Heart right ventricle (tissue), 16 donors: ENCODE results near the gene ESPL1. TPM values are rescaled to one million over a fixed set of nuclear protein-coding genes. Genes with fewer than 3 reads are reported as not detected.

Experiments used
- ATAC-seq, 8 donors: fragments of 200-7000 bp; cut with Tn5 transposase; one replicate each; pipeline ENCODE4 v1.9.1; 2020; ENCODE audit warnings: mild to moderate bottlenecking in 8 of 8, moderate library complexity in 8 of 8, moderate number of reproducible peaks in 1 of 8
- DNase-seq, 2 donors: peaks; one replicate each; pipeline ENCODE4 v3.0.0-alpha.2; 2020
- H3K27ac ChIP-seq, 10 donors: fragments of 200-600 bp; sonication (generic) in 2 of 10; one replicate each; pipeline versions ENCODE4 v1.5.0 to v1.8.0; 2020 to 2022; ENCODE audit warnings: mild to moderate bottlenecking in 3 of 10
- H3K27me3 ChIP-seq, 7 donors: fragments of 200-600 bp; one replicate each; pipeline ENCODE4 v1.8.0; 2021 to 2022; ENCODE audit warnings: mild to moderate bottlenecking in 2 of 7
- H3K36me3 ChIP-seq, 9 donors: fragments of 200-600 bp; sonication (generic) in 1 of 9; one replicate each; pipeline versions ENCODE4 v1.5.0 to v1.8.0; 2020 to 2022; ENCODE audit warnings: mild to moderate bottlenecking in 2 of 9
- H3K4me1 ChIP-seq, 9 donors: fragments of 200-600 bp; sonication (generic) in 1 of 9; one replicate each; pipeline versions ENCODE4 v1.5.0 to v1.8.0; 2020 to 2022; ENCODE audit warnings: mild to moderate bottlenecking in 4 of 9
- H3K4me3 ChIP-seq, 10 donors: fragments of 200-600 bp; sonication (generic) in 2 of 10; one replicate each; pipeline versions ENCODE4 v1.5.0 to v1.8.0; 2020 to 2022; ENCODE audit warnings: mild to moderate bottlenecking in 7 of 10, moderate library complexity in 2 of 10
- H3K9me3 ChIP-seq, 11 donors: fragments of 200-600 bp in 10 of 11; sonication (generic) in 2 of 11; one replicate each; pipeline versions ENCODE4 v1.5.0 to v1.8.0; 2013 to 2022; ENCODE audit warnings: mild to moderate bottlenecking in 2 of 11, control low read depth in 1 of 11, moderate library complexity in 1 of 11
- WGBS, 2 donors: extraction: QIAGEN DNeasy Blood & Tissue Kit; methylation state at CpG; one replicate each; pipeline ENCODE4 v1.1.7; 2013; ENCODE audit warnings: inconsistent platforms in 1 of 2; 5-methylcytosine and 5-hydroxymethylcytosine counted together
- intact Hi-C, 10 donors: fragments of 100-400 bp; cut with DNase I; formaldehyde crosslinking; loops; one replicate each; pipeline versions ENCODE4 v1.11.1 to v1.14.2; 2022
- polyA plus RNA-seq, 2 donors: library from polyadenylated mRNA; stranded (reverse); fragments of 200-250 nt; gene quantifications; one replicate each; pipeline ENCODE4 v1.2.3, GENCODE V29; 2013
- total RNA-seq, 10 donors: library from RNA; stranded (reverse); fragmentation: NEBNext Ultra II Directional in 3 of 10; extraction: Animal tissue kit (Norgen Biotek cat#: 25700) in 3 of 10; gene quantifications; one replicate each; pipeline versions ENCODE4 v1.2.1 to v1.2.4, GENCODE V29; 2021 to 2023
- TF ChIP-seq, protein P1 (sequence below), 9 donors: fragments of 200-600 bp; sonication (generic) in 2 of 9; IDR thresholded peaks; one replicate each; pipeline versions ENCODE4 v1.5.0 to v1.8.0; 2021 to 2022; ENCODE audit warnings: antibody characterized with exemption in 9 of 9, mild to moderate bottlenecking in 5 of 9, moderate library complexity in 1 of 9
- donor health status: Arrhythmogenic right ventricular cardiomyopathy.
- donor health status: ischemic (EF 13 %, LVEDD 7.1; RV severe dilation, severe dysfunction).
- donor health status: healthy with polysubstance abuse.
- donor health status: DM: no; HTN: yes; CAD: no.
- donor health status: DM: no; HTN: no; CAD: no.
- donor health status: ischemic (EF 25% LVEDD 6.9; RV normal size, moderate dysfunction).
- donor health status: ischemic (EF 25% LVEDD 5.7; RV mildly dilated, moderate dysfunction).
- donor health status: healthy.
- donor health status: DM: yes; HTN: yes; CAD: no.
- donor health status: Ischemic cardiomyopathy.
- donor health status: ischemic (EF 35%, LVEDD 5.7; RV mildly dilated, moderate dysfunction).
- donor health status: nonischemic (EF 11% LVEDD 7.7; RV severe dilation, severe dysfunction).
- donor health status: DM: yes; HTN: yes; CAD: no.
- donor health status: PGD.
- donor health status: ischemic (EF 29% LVEDD 5.4; RV normal size, mild dysfunction).
- donor health status: nonischemic (EF 23%, LVEDD 6.1; RV moderate dilation, normal function).

The ESPL1 gene
- total and polyA plus RNA-seq, 12 donors, result 0.04 to 3.1 (median 0.35) TPM

DNA sequence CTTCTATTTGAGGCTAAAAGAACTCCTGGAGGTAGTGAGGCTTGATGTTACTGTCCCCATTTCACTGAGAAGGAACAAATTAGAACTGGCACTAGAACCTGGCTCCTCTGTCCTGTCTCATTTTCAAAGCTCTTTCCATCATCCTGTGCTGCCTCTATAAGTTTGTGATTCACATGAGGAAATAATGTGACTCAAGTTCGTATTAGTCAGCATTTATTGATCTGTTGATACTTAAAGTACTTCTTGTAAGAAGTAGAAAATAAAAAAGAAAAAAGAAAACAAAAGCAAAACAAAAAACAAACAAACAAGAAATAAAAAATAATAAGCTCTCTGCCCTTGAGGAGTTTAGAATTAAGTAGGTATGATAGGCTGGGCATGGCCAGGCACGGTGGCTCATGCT, 2.3 kb upstream of the ESPL1 start:
- peaks cover 0 to 25% (median 5%) of the 10 kb centered on the region in 9 donors for H3K4me1 ChIP-seq
- H3K9me3 ChIP-seq, result no peaks in the 10 kb centered on the region
- ATAC-seq, result no peak
- no peaks in the 10 kb centered on the region for H3K27me3 ChIP-seq
- DNase-seq, result no peak
- H3K27ac ChIP-seq, result no peak overlapping the region
- WGBS, 2 donors, result 86 to 91% methylated on average over 2 of the region's 2 CpGs
- intact Hi-C loops, result loop anchor here in 3 of 10 donors (5.0 kb wide), 1 partner anchor 53 kb away; no protein-coding TSS in a partner anchor
- TF ChIP-seq, protein P1, sequence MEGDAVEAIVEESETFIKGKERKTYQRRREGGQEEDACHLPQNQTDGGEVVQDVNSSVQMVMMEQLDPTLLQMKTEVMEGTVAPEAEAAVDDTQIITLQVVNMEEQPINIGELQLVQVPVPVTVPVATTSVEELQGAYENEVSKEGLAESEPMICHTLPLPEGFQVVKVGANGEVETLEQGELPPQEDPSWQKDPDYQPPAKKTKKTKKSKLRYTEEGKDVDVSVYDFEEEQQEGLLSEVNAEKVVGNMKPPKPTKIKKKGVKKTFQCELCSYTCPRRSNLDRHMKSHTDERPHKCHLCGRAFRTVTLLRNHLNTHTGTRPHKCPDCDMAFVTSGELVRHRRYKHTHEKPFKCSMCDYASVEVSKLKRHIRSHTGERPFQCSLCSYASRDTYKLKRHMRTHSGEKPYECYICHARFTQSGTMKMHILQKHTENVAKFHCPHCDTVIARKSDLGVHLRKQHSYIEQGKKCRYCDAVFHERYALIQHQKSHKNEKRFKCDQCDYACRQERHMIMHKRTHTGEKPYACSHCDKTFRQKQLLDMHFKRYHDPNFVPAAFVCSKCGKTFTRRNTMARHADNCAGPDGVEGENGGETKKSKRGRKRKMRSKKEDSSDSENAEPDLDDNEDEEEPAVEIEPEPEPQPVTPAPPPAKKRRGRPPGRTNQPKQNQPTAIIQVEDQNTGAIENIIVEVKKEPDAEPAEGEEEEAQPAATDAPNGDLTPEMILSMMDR (IDR thresholded peaks at IDR 0.05), result no peak
- no peaks in the 10 kb centered on the region for H3K36me3 ChIP-seq
- no peak overlapping the region for H3K4me3 ChIP-seq

DNA sequence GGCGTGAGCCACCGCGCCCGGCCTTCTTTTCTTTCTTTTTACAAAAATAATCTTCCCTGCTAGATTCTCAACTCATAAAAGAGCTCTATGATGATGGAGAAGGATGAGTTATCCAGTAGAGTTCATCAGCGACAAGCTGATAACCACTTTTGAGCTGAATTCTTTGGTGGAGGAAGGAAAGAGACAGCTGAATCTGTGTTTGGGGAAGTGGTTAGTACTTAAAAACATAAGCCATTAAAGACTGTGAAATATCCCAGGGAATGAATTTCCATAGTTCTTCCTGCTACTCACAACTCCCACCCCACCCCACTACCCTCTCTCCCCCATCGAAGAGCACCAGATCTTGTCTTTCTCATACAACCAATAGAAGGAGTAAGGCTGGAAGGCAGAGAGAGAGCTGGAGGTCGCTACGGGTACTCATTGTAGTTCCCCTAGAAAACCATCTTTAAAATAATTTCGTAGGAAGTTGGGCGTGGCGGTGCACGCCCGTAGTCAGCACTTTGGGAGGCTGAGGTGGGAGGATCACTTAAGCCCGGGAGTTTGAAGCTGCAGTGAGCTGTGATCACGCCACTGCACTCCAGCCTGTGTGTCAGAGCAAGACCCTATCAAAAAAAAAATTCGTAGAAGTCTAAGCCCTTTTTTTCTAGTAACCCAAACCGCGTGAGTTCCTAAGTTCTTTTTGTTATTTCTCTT, 647 bp upstream of the ESPL1 start:
- no peak for DNase-seq
- Histone ChIP-seq H3K4me1 (peaks cover 0 to 25% (median 5%) of the 10 kb centered on the region in 9 donors), H3K27me3 (no peaks in the 10 kb centered on the region), H3K36me3 (no peaks in the 10 kb centered on the region), H3K27ac (peak overlapping the region in 7 of 10 donors; percentile 6 to 64 (median 37)), H3K4me3 (peak overlapping the region; percentile 54 to 73 (median 62)), H3K9me3 (no peaks in the 10 kb centered on the region)
- peak in 4 of 8 donors; percentile 25 to 41 (median 32) for ATAC-seq
- intact Hi-C loops, result loop anchor here in 3 of 10 donors (5.0 kb wide), 1 partner anchor 55 kb away; no protein-coding TSS in a partner anchor
- WGBS, 2 donors, result 52 to 57% methylated on average over 18 of the region's 18 CpGs
- TF ChIP-seq, protein P1 (IDR thresholded peaks at IDR 0.05), result no peak

DNA sequence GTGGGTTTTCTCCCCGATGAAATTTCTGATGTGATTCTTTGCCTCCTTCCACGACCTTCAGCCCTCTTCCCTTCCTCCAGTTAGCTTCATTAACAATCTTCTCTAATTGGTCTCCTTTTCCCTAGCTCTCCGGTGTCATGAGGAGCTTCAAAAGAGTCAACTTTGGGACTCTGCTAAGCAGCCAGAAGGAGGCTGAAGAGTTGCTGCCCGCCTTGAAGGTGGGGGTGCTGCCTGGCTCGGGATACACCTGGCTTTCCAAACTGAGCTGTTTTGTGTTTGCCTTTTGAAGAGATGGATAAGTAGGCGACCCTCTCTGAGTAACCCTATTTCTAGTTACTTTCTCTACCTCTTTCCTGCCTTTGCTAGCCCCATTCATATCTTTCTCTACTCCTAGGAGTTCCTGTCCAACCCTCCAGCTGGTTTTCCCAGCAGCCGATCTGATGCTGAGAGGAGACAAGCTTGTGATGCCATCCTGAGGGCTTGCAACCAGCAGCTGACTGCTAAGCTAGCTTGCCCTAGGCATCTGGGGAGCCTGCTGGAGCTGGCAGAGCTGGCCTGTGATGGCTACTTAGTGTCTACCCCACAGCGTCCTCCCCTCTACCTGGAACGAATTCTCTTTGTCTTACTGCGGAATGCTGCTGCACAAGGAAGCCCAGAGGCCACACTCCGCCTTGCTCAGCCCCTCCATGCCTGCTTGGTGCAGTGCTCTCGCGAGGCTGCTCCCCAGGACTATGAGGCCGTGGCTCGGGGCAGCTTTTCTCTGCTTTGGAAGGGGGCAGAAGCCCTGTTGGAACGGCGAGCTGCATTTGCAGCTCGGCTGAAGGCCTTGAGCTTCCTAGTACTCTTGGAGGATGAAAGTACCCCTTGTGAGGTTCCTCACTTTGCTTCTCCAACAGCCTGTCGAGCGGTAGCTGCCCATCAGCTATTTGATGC, 797 bp downstream of the ESPL1 start:
- H3K27ac ChIP-seq, result peak overlapping the region in 3 of 10 donors; percentile 48 to 64 (median 48)
- H3K4me1 ChIP-seq, result peaks cover 0 to 25% (median 5%) of the 10 kb centered on the region in 9 donors
- no peak for DNase-seq
- H3K36me3 ChIP-seq, result no peaks in the 10 kb centered on the region
- WGBS, 2 donors, result 58 to 60% methylated on average over 20 of the region's 20 CpGs
- no peaks in the 10 kb centered on the region for H3K27me3 ChIP-seq
- peak overlapping the region; percentile 54 to 73 (median 62) for H3K4me3 ChIP-seq
- TF ChIP-seq, protein P1 (IDR thresholded peaks at IDR 0.05), result no peak
- intact Hi-C loops, result loop anchor here in 3 of 10 donors (5.0 kb wide), 1 partner anchor 57 kb away; no protein-coding TSS in a partner anchor
- ATAC-seq, result peak in 2 of 8 donors; percentile 7 to 11
- no peaks in the 10 kb centered on the region for H3K9me3 ChIP-seq

DNA sequence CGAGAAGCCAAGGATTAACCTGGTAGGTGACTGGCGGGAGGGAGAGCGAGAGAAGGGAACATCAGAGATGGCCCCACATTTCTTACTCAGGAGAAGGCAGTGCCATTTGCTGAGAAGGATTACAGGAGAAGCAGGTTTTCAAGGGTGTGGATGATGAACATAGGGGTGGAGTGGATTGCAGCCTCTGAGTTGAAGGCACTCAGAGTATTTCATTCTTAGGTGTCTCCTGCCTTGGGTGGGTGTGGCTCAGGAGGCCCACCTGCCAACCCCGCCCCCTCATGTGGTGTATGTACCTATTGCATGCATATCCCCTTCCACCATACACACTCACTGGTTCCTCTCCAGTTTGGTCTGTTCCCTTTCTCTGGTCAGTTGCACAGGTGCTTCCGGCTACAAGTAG, 6.3 kb downstream of the ESPL1 start:
- H3K4me3 ChIP-seq, result no peak overlapping the region
- intact Hi-C loops, result no loop called here
- H3K4me1 ChIP-seq, result peaks cover 0 to 5% (median 0%) of the 10 kb centered on the region in 9 donors
- H3K9me3 ChIP-seq, result no peaks in the 10 kb centered on the region
- TF ChIP-seq, protein P1 (IDR thresholded peaks at IDR 0.05), result no peak
- ATAC-seq, result no peak
- peaks cover 0 to 36% (median 0%) of the 10 kb centered on the region in 9 donors for H3K36me3 ChIP-seq
- 93 to 95% methylated on average over 5 of the region's 5 CpGs for WGBS, 2 donors
- H3K27ac ChIP-seq, result no peak overlapping the region
- no peaks in the 10 kb centered on the region for H3K27me3 ChIP-seq
- no peak for DNase-seq
